ENCODE measurements around the gene SMIM34.
"Not testable (repeated sequence)": the region's sequence is repeated elsewhere in the genome, so short reads cannot be mapped to it uniquely, and the experiment has no call there.

The SMIM34 gene

DNA sequence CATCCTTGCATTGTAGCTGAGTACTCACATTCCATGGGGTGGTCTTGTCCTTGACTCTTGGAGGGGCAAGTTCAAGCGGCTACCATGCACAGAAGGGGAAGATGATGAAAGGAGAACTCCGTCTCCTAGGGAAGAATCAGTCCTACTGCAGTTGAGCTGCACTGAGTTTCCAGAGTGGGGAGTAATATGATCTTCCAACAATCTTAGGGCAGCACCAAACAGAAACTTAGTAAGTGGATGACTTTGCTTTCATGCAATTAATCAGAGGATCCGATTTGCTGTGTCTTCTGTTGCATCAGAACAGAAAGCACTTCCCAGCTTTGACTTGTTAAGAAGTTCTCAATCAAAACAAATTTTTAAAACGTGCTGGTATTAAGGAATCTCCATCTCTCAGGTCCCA is at the start of gene SMIM34:
SMIM34 (minus strand) TSS at position 147 of the 400 bp plus-strand sequence; CDS start at position 35, 112 bp downstream.
- not testable (repeated sequence) for DNase-seq

- DNase-seq = not testable (repeated sequence)
Observed at GRCh38 chr21:34467333-34467732, 43.6 kb upstream of the SMIM34 start.

DNA sequence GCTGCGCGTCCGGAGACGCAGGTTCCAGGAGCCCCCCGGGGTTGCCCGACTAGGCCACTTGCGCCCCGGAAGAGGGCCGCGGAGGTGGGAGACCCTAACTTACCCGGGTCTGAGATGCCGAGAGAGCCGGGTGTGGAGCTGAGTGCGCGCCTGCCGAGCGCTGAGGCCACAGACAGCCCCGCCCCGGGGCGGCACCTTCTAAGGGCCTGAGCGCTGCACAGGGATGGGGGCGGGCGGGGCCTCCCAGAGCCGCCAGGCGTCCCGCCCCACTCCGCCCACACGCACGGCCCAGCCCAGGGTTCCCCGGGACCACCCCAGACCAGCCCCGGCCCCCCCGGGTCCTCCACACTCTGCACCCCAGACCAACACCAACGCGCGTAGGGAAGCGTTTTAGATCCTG is 35.7 kb upstream of the SMIM34 start:
- not testable (repeated sequence) for DNase-seq

GRCh38 chr21:34458266-34458665 is 34.5 kb upstream of the SMIM34 start:
- DNase-seq = not testable (repeated sequence)

- DNase-seq = not testable (repeated sequence)
Observed at GRCh38 chr21:34456180-34456579, 32.4 kb upstream of the SMIM34 start.

DNA sequence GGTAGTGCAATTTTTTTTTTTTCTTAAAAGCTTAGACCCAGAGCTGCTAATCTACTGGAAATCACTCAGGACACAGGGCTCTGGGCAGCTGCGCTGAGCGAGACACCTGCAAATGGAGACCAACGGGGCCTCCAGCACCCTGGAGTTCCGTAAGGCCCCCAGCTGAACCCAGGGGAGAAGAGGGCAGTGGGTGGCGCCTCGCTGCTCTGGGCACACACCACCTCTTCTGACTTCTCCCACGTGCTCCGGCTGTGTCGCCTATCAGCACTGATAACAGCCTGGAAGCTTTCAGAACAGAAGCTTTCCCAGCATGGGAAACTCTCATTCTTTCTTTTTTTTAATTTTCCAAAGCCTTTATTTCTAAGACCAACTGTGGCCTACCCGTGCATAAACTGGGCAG is 31.9 kb upstream of the SMIM34 start:
- not testable (repeated sequence) for DNase-seq

DNA sequence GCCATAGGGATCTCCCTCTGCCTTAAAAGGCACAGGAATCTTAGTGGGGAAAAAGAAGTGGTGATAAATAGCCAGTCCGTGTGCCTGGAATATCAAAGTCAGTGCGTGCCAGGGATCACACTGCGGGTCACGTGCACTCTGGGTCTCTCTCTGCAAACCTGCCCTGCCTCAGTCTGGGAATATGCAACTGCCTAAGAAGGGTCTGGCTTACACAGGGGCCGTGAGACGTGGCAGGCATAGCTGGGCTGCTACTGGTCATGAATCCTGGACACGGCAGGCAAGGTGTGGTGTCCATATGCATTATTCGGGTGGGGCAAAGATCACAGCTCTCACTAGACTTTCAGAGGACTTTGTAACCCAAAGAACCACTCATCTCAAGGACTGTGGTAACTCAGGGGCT is 23.3 kb upstream of the SMIM34 start:
- not testable (repeated sequence) for DNase-seq

GRCh38 chr21:34443486-34443885 is 19.7 kb upstream of the SMIM34 start:
- DNase-seq = not testable (repeated sequence)

DNA sequence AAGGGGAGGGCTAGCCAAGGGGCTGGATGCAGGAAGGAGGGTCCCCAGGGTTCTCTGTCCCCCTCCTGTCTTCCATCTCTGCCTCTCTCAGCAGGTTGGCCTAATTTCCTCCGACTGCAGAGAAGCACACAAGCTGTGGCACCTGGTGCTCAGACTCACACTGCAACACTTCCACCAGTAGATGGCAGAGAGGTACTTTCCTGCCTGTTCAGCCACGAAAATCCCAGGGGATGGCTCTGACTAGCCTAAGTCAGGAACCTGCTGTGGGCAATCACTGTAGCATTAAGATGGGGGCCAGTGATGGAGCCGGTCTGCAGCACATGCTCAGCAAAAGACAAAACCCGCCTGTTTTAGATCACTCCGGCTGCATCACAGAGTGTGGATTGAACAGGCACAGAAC is 6.0 kb upstream of the SMIM34 start:
- DNase-seq = not testable (repeated sequence)

- not testable (repeated sequence) for DNase-seq
Observed at GRCh38 chr21:34428441-34428840, 4.7 kb upstream of the SMIM34 start.

- not testable (repeated sequence) for DNase-seq
Observed at GRCh38 chr21:34427339-34427738, 3.6 kb upstream of the SMIM34 start.

DNA sequence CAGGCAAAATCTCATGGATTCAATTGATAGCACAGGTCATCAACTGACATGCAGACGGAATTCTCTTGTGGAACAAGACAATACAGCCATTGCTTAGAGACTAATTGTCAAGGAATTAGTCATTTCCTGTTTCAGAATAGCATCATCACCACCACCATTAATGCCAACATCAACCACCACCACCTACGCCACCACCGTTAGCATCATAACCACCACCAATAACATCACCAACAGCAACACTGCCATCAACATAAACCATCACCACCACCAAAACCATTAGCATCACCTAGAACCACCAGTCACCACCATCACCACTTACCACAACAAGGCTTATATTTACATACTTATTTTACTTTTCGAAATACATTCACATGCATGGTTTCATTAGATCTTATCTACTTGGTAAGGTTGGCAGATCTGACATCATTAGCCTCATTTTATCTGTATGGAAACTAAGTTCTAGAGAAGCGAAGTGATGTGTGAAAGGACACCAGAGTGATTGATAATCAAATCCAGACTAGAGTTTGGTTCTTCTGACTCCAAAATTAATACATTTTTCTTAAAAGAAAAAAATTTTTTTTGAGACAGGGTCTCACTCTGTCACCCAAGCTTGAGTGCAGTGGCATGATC is 6.2 kb downstream of the SMIM34 start:
- DNase-seq = not testable (repeated sequence)

GRCh38 chr21:34407294-34407693 is 16.5 kb downstream of the SMIM34 start:
- not testable (repeated sequence) for DNase-seq

GRCh38 chr21:34406676-34407075 is 17.1 kb downstream of the SMIM34 start:
- not testable (repeated sequence) for DNase-seq

- DNase-seq = not testable (repeated sequence)
Observed at GRCh38 chr21:34406102-34406501, 17.6 kb downstream of the SMIM34 start.

DNA sequence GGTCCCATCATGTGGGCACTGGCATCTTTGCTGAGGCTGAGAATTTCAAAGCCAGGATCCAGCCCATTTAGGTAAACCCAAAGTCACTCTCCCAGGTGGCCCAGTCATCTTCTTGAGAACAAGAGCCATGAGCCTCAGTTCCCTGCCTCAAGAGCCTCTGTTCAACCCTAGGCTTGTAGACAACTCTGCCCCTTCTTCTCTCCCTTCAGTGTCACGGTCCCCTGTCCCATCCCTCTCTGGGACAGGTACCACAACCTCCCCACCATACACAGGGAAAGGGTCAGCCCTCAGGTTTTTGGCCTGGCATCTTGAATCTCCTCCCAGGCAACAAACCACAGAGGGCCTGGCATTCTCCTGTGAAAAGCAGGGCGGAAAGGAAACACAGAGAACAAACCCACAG is 18.1 kb downstream of the SMIM34 start:
- not testable (repeated sequence) for DNase-seq

DNA sequence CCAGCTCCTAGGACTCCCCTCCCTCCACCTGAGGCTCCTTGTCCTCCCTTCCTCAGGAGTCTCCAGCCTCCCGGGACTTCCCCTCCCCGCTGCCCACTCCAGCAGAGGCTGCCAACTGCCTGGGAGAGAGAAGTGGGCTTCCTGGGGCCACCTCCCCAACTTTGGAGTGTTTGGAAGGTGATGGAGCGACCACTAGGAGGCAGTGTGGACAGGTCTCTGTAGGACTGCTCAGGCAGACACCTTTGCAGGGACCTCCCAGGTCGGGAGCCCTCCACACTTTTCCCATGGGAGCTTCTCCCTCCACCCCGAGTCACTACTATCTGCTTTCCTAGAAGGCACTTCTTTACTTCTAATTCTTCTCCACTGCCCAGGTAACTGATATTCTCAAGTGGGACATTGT is 19.0 kb downstream of the SMIM34 start:
- DNase-seq = not testable (repeated sequence)

GRCh38 chr21:34400522-34400921 is 23.2 kb downstream of the SMIM34 start:
- not testable (repeated sequence) for DNase-seq

GRCh38 chr21:34383724-34384415 is 39.9 kb downstream of the SMIM34 start:
- not testable (repeated sequence) for DNase-seq

DNA sequence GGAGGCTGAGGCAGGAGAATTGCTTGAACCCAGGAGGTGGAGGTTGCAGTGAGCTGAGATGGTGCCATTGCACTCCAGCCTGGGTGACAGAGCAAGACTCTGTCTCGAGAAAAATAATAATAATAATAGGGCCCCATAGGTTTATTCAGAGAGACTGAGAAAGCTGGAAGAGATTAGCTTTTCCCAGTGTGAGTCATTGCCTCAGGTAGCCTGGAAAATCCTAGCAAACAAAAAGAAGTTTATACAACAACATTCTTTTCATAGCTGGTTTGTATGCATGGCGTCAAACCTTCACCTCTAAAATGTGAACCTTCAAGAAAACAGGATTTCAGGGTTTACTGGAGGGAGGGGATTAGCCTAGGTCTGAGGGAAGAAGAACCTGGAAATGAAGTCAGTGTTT is 40.6 kb downstream of the SMIM34 start:
- not testable (repeated sequence) for DNase-seq

DNA sequence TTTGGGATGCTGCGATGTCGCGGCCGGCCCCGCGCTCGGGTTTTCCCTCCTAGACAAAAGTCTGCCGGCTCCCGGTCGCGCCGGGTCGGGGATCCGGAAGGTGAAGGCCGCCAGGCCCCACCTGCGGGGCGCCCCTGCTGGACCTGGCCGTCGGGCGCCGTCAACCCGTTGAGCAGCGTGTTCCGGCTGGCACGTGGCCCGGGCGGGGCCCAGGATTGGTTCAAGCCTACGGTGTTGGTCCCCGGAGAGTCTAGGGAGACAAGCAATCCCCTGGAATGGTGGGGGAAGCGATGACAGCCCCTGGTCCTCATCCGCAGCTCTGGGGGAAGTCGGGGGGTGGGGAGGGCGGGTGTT is 48.2 kb downstream of the SMIM34 start:
- not testable (repeated sequence) for DNase-seq

DNA sequence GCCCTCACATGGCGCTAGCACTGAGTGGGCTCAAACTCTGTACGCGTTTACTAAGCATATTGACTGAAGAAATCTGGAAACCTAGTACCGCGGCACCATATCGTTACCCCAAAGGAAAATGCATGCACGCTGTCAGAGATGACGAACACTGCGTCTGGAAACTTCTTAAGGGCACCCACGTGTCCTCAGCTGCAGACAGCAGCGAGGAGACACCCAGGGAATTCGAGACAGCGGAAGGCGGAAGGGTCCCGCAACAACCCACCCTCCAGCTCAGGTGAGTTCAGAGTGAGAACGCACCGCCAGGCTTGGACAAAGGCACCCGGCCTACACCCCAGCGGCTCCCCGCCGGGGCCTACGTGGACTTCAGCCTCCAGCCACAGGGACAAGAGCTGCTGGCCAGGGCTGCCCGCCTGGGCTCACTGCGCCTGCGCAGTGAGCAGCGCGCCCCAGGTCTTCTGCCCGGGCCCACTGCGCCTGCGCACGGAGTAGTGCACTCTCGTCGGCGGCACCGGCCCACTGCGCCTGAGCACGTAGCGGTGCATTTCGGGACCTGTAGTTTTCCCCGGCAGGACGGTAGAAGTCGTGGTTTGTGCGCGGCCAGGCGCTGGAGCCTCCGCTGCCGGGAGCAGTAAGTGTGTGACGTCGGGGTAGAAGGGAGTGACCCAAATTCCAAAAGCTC is 48.7 kb downstream of the SMIM34 start, which contains the start of gene SMIM11:
SMIM11 (plus strand) TSS at position 568 of the 679 bp plus-strand sequence. CDS start 3,998 bp downstream, outside the sequence.
- not testable (repeated sequence) for DNase-seq

- DNase-seq = not testable (repeated sequence)
Observed at GRCh38 chr21:34374462-34374861, 49.3 kb downstream of the SMIM34 start.

GRCh38 chr21:34372321-34372720 is 51.4 kb downstream of the SMIM34 start:
- no peak for DNase-seq
